Measurements from ENCODE around the gene C1QTNF9B.

Gene C1QTNF9B

DNA sequence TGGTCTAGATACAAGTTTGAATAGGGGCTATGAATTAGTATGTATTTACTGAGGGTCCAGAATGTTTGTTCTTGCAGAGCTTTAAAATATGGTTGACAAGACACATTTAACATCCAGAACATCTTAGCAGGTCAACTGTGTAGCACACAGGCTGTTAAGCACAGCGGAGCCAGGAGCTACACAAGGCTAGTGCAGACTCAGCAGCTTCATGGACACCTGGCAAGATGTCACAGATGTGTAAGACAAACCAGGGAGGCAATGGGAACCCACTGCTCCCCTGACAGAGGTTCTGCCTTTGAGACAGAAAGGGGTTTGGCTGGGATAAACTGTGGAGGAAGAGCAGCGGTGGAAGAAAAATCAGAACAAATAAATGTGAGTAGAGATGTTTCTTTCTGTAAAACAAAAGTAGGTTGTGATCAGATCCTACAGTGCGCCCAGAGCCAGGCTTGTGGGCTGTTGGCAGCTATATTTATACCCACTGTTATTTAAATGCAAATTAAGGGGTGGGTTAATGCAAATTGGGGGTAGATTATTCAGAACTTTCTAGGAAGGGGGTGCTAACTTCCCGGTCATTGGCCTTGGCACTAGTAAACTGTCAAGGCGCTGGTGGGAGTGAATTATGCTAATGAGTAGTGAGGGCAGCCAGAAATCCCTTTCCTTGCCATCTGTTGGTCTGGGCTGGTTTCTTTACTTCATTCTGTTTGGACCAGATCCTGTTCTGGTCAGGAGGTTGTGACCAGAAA, 41.1 kb downstream of the C1QTNF9B start:
- DNase-seq, result no peak

DNA sequence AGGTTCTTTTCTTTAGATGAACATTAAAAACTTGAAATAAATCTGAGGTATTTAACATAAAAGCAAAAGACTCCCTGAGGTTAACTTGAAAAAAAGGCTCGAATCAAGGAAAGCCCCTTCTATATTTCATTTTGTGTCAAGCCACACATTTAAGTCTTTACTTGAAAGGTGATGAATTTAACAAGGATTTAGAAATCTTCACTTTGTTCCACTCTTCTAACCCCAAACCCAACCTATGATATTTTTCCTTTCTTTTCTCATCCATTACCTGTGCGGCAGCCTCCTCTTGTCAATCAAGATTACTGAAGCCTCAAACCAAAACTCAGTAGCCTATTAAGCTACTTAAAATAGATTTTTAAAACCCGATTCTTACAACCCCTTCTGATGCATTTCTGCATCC, 41.9 kb downstream of the C1QTNF9B start:
- no peak for DNase-seq

DNA sequence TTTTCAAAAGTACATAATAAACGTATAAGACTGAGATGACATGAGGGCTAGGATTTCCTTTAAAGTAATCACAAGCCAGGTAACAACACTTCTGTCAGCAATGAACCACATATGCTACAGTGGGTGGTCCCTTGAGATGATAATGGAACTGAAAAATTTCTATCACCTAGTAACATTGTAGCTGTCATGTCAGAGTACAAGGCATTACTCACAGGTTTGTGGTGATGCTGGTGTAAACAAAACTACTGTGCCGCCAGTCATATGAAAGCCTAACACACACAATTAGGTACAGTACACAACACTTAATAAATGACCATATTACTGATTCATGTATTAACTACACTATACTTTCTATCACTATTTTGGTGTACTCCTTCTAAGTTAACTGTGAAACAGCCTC, 45.0 kb downstream of the C1QTNF9B start:
- DNase-seq, result no peak

DNA sequence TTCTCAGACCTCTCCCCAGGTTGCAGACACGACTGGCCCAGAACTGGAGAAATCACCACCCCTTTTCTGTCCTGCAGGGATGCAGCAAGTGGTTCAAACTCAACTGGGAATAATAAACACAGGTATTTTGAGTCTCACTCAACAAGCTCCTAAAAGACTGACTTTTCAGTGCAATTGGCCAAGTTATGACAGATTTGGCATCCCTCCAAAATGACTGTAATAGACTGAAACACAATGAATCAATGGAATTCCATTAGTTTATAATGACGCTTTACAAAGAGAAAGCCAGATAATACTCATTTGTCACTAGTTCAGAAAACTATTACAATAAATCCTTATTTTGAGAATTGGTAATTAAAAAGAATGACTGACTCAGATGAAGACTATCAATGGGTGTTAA, 46.2 kb downstream of the C1QTNF9B start:
- no peak for DNase-seq

DNA sequence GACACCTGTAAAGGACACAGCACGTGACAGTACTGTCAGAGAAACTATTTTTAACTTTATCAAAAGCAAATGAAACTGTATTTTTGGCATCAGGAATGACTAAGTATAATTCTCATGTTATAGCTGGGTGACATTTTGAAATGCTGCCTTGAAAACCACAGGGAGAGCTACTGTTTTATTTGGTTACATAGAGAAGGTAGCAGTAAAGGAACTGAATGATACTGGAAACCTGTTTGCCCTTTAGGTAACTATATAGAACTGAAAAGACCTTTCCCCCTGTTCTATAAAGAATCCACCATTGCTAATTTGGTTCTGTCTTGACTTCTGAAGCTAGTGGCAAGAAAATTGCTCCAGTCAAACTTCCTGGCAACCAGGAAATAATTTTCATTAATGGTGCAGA, 47.2 kb downstream of the C1QTNF9B start:
- DNase-seq, result no peak

DNA sequence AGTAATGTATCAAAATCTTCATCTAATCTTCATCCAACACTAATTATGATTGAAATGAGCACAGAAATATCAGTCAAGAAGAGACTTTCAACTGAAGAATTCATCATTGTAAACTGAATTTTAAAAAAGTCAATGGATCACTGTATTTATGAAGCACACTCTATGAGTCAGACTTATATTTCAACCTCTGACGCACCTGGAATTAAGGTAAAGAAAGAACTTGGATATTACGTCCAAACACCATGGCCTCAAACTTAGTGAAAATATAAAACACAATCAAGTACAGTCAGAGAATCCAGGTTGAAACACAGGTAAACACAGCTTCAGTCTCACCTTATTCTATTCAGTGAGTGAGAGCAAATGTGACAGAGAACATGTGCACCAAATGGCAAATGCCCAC, 47.6 kb downstream of the C1QTNF9B start:
- DNase-seq, result no peak

DNA sequence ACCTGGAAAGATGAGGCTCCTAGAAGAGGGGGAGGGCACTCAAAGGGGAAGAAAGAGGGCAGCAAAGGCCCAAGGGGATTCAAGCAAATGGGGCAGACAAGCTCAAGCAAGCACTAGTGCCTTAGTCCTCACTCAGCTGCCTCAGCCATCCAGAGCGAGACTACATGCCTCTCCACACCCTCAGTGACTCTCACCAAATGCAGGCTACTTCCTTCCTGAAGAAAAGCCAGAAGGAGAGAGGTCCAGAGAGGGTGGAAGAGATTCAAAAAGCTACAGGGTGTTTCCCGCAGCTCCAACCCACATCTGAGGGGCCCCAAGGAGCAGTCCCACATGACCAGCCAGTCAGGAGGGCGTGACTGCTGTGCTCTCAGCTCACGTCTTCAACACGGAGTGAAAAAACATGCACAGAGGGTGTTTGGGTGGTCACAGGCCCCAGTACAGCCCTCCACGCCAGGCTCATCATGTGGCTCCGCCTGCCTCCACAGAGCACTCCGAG, 48.6 kb downstream of the C1QTNF9B start:
- DNase-seq, result no peak

DNA sequence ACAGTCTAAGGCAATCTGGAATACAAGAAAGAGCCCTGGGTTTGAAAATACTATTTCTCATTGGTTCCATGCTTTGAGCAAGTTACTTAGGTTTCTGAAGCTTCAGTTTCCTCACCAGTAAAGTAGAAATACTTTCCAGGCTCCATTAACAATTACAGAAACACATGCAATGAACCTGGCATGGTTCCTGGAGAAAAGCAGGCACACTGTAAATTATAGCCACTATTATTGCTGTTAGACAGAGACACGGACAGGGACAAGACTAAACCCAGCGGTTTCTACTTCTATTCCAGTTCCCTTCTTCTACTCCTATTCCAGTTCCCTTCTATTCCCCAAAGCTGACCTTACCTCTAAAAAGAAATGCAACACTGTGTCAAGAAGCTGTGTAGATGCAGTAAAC, 49.3 kb downstream of the C1QTNF9B start:
- no peak for DNase-seq

DNA sequence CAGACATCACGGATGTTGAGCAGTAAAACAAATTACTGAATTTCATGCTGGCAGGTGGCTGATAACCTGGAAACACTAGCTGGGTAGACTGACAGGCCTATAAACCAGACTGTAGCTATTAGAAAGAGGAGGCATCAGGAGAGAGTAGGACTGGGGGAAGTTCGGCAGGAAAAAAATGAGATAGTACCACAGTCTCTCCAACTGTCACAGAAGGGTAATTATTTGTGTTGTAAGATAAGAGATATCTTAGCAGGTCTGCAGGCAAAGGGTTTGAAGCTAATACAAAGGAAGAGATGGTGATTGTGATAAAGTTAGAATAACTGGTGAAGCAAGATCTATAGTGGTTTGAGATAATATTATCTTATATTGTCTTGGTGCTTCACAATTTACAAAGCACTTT, 49.8 kb downstream of the C1QTNF9B start:
- DNase-seq, result no peak

DNA sequence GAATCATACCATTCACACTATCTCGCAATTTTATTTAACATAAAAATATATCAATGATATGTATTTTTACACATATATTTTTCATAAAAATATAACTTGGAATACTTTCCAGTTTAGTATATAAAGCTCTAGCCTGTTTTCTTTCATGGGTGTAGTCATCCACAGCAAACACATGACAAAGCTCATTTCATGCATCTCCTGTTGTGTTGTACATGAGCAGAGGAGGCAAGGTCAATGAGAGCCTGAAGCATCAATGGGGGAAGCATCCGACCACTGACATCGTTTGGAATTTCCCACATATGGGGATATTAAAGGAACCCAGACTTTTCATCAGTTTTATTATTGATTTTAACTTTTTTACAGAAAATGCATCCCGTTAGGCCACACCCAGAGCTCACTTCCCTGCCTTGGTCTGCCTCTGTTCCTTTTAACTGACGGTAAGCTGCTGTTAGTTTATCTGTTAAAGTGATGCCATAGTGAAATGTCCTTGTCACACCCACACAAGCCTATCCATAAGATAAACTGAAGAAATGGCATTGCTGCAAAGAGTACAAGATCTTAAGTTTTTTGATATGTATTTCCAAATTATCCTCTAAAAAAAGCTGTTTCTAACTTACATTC, 52.1 kb downstream of the C1QTNF9B start:
- DNase-seq, result no peak

DNA sequence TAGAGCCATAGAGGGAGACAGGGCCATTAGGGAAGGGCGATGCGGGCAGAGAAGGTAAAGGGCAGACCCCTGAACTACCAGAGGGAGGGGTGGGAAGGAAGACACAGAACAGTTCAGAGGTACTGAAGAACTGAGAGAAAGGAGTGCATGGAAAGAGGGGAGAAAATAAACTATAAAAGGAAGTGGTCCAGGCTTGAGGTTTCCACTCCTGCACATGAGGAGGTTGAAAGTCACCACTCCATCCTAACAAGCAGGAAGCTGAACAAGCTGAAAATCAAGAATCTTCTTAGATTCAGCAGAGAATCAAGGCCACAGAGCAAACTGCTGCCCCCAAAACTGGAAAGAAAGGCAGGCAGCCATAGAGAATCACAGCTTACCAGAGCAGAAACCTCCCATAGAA, 53.2 kb downstream of the C1QTNF9B start:
- DNase-seq, result no peak

DNA sequence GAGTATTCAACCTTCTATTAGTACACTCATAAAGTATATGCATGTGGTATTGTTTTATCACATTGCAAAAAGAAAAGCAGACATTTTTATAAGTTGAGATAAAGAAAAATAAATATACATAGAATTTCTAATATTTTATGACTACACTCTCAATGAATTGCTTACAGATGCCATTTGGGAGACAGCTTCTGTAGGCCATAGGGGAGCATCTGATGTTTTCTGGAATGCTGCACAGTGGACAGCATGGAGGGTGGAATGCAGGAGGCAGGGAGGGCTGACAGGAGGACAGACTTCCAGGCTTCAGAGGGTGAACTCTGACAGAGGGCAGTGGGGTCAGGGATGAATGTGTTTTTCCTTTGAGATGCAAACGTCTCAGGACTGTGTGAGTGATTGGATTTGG, 53.9 kb downstream of the C1QTNF9B start:
- DNase-seq, result no peak

DNA sequence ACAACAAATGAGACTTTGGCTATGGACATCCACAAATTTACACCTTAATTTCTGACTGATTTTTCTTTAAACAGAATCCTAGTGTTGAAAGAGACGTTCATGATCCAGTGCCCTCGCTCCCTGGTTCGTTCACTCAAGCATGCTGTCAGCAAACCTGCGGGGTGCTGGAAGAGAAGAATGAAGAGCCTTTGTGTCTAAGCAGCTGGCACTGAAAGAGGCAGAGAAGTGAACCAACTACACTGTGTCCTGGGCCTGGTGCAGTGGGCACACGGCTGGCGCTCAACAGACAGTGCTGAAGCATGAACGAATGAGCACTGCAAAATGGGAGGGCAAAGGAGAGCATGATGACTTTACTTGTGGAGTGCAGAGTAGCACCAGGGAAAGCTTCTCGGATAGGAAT, 54.9 kb downstream of the C1QTNF9B start:
- no peak for DNase-seq

Measured in stimulated activated CD4-positive, alpha-beta T cell treated with anti-CD3 and anti-CD28 coated beads, Interleukin-4, amount 100 ng/mL, for 24 hours (primary cell).